ENCODE data around the gene PIEZO1. TPM values are rescaled to one million over a fixed set of nuclear protein-coding genes. Genes with fewer than 3 reads are reported as not detected.

PIEZO1 gene
- total and polyA plus RNA-seq, 9 of the 15 experiments (the other 6 are each of a cell fraction or from before 2014, with no cell fraction given): 3.6 to 432 (median 131) TPM

DNA sequence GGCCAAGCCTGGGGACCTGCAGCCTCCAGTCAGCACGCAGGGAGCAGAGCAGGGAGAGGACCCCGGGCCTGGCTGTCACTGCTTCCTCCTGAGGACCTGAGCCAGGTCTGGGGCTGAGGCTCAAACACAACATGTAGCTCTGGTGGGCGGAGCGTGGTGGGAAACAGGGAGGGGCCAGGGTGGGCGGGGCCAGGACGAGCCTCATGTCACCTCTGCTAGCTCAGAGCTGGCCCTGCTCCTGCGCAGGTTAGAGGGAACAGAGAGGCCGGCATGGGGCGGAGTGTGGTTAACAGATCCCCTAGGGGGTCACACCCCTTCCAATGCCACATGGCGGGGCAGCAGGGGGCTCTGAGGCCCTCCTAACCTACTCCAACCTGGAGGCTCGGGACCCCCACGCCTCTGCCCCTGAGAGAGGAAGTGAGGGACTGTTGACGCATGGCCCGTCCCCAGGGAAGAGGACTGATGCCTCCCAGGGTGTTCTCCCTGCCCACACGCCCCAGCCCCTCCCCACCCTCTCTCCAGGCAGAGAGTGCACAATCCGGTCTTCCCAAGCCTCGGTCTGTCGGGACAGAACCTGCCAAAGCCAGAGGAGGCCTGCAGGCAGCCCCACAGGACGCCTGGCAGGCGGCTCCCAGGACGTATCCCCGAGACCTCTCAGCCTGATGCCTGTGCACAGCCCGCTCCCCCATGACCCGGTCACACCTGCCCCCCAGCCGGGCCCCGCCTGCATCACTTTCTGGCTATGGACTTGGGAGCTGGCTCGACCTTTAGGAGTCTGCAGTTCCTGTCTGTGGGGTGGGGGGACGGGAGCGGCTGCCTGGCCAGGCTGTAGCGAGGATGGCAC lies 15.2 kb downstream of the PIEZO1 start (continued):
- peak; percentile 72; the same call in 1 of the 2 replicates for TF ChIP-seq ETS1 (conservative IDR thresholded peaks at IDR 0.05; ENCODE audit: control insufficient read depth, low read depth, low read length)
- TF ChIP-seq IRF9 (tag; IDR thresholded peaks at IDR 0.05): no peak
- TF ChIP-seq ZNF134 (CRISPR knock-in tag; conservative IDR thresholded peaks at IDR 0.05): no peak
- TF ChIP-seq JUND (IDR thresholded peaks at IDR 0.05; ENCODE audit: borderline replicate concordance, low read depth, low read length): 0 out of 2 replicates have a peak, but pooled peaks have one; percentile 2
- no peak for TF ChIP-seq JUND (tag; IDR thresholded peaks at IDR 0.05; ENCODE audit: borderline replicate concordance, low read depth, low read length)
- no peak for TF ChIP-seq ZNF311 (CRISPR knock-in tag; IDR thresholded peaks at IDR 0.05)
- no peak for TF ChIP-seq RFX7 (CRISPR knock-in tag; IDR thresholded peaks at IDR 0.05)
- TF ChIP-seq NEUROD1 (IDR thresholded peaks at IDR 0.05; ENCODE audit: borderline replicate concordance, low read depth, low read length, partially characterized antibody): no peak
- no peak for TF ChIP-seq ZNF253 (CRISPR knock-in tag; conservative IDR thresholded peaks at IDR 0.05)
- no peak for TF ChIP-seq ZNF197 (CRISPR knock-in tag; IDR thresholded peaks at IDR 0.05; ENCODE audit: low read depth)
- TF ChIP-seq ZNF586 (CRISPR knock-in tag; conservative IDR thresholded peaks at IDR 0.05): no peak
- TF ChIP-seq SLC30A9 (CRISPR knock-in tag; IDR thresholded peaks at IDR 0.05): no peak
- no peak for TF ChIP-seq BACH1 (tag; IDR thresholded peaks at IDR 0.05)
- no peak for TF ChIP-seq ZNF518B (CRISPR knock-in tag; IDR thresholded peaks at IDR 0.05)
- TF ChIP-seq EP400 (IDR thresholded peaks at IDR 0.05): no peak
- no peak for TF ChIP-seq ZNF316 (IDR thresholded peaks at IDR 0.05)
- no peak for TF ChIP-seq ARNT (IDR thresholded peaks at IDR 0.05)
- TF ChIP-seq CC2D1A (IDR thresholded peaks at IDR 0.05): no peak
- peak; percentile 58 for TF ChIP-seq VEZF1 (CRISPR knock-in tag; IDR thresholded peaks at IDR 0.05)
- TF ChIP-seq ZNF146 (CRISPR knock-in tag; IDR thresholded peaks at IDR 0.05; ENCODE audit: unreplicated experiment): no peak
- TF ChIP-seq GTF2E2 (tag; IDR thresholded peaks at IDR 0.05): no peak
- no peak for TF ChIP-seq E2F3 (CRISPR knock-in tag; IDR thresholded peaks at IDR 0.05)
